ENCODE data around the gene ITPR1.

DNA sequence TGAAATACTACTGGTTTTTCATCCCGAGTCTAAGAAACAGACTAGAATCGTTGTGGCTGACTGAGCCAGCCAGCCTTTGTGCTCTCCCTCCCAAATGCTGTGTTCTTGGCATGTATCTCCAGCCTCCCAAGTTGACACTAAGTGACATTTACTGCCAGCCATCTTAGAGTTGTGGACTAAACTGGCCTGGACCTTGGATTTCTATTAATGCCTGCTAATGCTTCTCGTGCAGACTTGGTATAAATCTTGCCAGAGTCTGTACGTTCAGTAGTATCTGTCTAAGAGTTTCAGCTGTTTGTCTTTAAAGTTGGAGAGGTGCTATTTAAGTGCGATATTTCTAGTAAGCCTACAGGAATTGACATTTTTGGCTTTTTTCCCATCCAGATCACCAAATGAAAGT lies 319.4 kb downstream of the ITPR1 start:
- TF ChIP-seq, protein P1, sequence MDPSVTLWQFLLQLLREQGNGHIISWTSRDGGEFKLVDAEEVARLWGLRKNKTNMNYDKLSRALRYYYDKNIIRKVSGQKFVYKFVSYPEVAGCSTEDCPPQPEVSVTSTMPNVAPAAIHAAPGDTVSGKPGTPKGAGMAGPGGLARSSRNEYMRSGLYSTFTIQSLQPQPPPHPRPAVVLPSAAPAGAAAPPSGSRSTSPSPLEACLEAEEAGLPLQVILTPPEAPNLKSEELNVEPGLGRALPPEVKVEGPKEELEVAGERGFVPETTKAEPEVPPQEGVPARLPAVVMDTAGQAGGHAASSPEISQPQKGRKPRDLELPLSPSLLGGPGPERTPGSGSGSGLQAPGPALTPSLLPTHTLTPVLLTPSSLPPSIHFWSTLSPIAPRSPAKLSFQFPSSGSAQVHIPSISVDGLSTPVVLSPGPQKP (IDR thresholded peaks at IDR 0.05; ENCODE audit: low read depth, low read length) = no peak
- no peak for TF ChIP-seq SMC3 (IDR thresholded peaks at IDR 0.05)
- TF ChIP-seq, protein P2, sequence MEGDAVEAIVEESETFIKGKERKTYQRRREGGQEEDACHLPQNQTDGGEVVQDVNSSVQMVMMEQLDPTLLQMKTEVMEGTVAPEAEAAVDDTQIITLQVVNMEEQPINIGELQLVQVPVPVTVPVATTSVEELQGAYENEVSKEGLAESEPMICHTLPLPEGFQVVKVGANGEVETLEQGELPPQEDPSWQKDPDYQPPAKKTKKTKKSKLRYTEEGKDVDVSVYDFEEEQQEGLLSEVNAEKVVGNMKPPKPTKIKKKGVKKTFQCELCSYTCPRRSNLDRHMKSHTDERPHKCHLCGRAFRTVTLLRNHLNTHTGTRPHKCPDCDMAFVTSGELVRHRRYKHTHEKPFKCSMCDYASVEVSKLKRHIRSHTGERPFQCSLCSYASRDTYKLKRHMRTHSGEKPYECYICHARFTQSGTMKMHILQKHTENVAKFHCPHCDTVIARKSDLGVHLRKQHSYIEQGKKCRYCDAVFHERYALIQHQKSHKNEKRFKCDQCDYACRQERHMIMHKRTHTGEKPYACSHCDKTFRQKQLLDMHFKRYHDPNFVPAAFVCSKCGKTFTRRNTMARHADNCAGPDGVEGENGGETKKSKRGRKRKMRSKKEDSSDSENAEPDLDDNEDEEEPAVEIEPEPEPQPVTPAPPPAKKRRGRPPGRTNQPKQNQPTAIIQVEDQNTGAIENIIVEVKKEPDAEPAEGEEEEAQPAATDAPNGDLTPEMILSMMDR (IDR thresholded peaks at IDR 0.05) = no peak
- no peak for TF ChIP-seq EP300 (IDR thresholded peaks at IDR 0.05)
- no peak for TF ChIP-seq SREBF2 (IDR thresholded peaks at IDR 0.05)
- TF ChIP-seq, protein P3, sequence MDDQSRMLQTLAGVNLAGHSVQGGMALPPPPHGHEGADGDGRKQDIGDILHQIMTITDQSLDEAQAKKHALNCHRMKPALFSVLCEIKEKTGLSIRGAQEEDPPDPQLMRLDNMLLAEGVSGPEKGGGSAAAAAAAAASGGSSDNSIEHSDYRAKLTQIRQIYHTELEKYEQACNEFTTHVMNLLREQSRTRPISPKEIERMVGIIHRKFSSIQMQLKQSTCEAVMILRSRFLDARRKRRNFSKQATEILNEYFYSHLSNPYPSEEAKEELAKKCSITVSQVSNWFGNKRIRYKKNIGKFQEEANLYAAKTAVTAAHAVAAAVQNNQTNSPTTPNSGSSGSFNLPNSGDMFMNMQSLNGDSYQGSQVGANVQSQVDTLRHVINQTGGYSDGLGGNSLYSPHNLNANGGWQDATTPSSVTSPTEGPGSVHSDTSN (IDR thresholded peaks at IDR 0.05) = no peak
- TF ChIP-seq NR3C1 (IDR thresholded peaks at IDR 0.05) = no peak
- TF ChIP-seq NFE2L2 (conservative IDR thresholded peaks at IDR 0.05; ENCODE audit: low read length) = no peak
- no peak for TF ChIP-seq EHMT2 (IDR thresholded peaks at IDR 0.05; ENCODE audit: low read depth)
- TF ChIP-seq POLR2A (IDR thresholded peaks at IDR 0.05; ENCODE audit: low read length) = no peak
- TF ChIP-seq, protein P4, sequence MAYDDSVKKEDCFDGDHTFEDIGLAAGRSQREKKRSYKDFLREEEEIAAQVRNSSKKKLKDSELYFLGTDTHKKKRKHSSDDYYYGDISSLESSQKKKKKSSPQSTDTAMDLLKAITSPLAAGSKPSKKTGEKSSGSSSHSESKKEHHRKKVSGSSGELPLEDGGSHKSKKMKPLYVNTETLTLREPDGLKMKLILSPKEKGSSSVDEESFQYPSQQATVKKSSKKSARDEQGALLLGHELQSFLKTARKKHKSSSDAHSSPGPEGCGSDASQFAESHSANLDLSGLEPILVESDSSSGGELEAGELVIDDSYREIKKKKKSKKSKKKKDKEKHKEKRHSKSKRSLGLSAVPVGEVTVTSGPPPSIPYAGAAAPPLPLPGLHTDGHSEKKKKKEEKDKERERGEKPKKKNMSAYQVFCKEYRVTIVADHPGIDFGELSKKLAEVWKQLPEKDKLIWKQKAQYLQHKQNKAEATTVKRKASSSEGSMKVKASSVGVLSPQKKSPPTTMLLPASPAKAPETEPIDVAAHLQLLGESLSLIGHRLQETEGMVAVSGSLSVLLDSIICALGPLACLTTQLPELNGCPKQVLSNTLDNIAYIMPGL (CRISPR knock-in tag; IDR thresholded peaks at IDR 0.05; ENCODE audit: borderline replicate concordance) = no peak
- TF ChIP-seq, protein P5, sequence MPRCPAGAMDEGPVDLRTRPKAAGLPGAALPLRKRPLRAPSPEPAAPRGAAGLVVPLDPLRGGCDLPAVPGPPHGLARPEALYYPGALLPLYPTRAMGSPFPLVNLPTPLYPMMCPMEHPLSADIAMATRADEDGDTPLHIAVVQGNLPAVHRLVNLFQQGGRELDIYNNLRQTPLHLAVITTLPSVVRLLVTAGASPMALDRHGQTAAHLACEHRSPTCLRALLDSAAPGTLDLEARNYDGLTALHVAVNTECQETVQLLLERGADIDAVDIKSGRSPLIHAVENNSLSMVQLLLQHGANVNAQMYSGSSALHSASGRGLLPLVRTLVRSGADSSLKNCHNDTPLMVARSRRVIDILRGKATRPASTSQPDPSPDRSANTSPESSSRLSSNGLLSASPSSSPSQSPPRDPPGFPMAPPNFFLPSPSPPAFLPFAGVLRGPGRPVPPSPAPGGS (IDR thresholded peaks at IDR 0.05) = no peak
